Transverse colon (tissue), 4 donors: ENCODE data around the gene OSBPL3. TPM values are rescaled to one million over a fixed set of nuclear protein-coding genes. Genes with fewer than 3 reads are reported as not detected.

Source experiments
- DNase-seq: peaks from one replicate; pipeline ENCODE4 v3.0.0-alpha.2; 2019
- H3K27ac ChIP-seq, 4 donors: fragments of 200-600 bp; sonication (generic); 2 replicates each; pipeline ENCODE4 v1.5.1; 2016 to 2018; ENCODE audit warnings: inconsistent platforms in 4 of 4
- H3K27me3 ChIP-seq: fragments of 200-600 bp; sonication (generic); 2 replicates; pipeline ENCODE4 v1.5.1; 2017; ENCODE audit warnings: inconsistent platforms
- H3K36me3 ChIP-seq, 4 donors: fragments of 200-600 bp; sonication (generic); 2 replicates each; pipeline ENCODE4 v1.5.1; 2017 to 2019; ENCODE audit warnings: inconsistent platforms in 4 of 4
- H3K4me1 ChIP-seq, 4 donors: fragments of 200-600 bp; sonication (generic); 2 replicates each; pipeline ENCODE4 v1.5.1; 2017 to 2020; ENCODE audit warnings: inconsistent platforms in 4 of 4
- H3K4me3 ChIP-seq, 4 donors: fragments of 200-600 bp; sonication (generic); 1 replicate in 1 of 4; 2 replicates in 3 of 4; pipeline versions ENCODE4 v1.5.1 to v1.6.1; 2017 to 2019; ENCODE audit warnings: inconsistent platforms in 4 of 4
- H3K9me3 ChIP-seq, 2 donors: fragments of 200-600 bp; sonication (generic); 2 replicates each; pipeline ENCODE4 v1.5.1; 2017 to 2019; ENCODE audit warnings: inconsistent platforms in 2 of 2
- EP300 ChIP-seq: sonication (generic); formaldehyde crosslinking; IDR thresholded peaks from one replicate; pipeline ENCODE4 v1.6.1; 2017; ENCODE audit warnings: antibody characterized with exemption, low read depth
- POLR2A ChIP-seq: fragments of 450-650 bp; IDR thresholded peaks from one replicate; pipeline ENCODE4 v1.6.1; 2016; ENCODE audit warnings: antibody characterized with exemption, mild to moderate bottlenecking, moderate library complexity
- POLR2AphosphoS5 ChIP-seq, 3 donors: sonication (generic); formaldehyde crosslinking; IDR thresholded peaks; one replicate each; pipeline ENCODE4 v1.6.1; 2016; ENCODE audit warnings: antibody characterized with exemption in 3 of 3
- WGBS, 2 donors: methylation state at CpG; one replicate each; pipeline ENCODE4 v1.1.5; 2018; ENCODE audit warnings: low coverage in 1 of 2; 5-methylcytosine and 5-hydroxymethylcytosine counted together
- in situ Hi-C, 4 donors: fragments of 200-750 bp; cut with MboI; loops; one replicate each; pipeline versions ENCODE4 v1.15.0 to v1.15.1; 2017; ENCODE audit warnings: low sequenced_read_pairs in 3 of 4, low pct_ligation_motif_present in 1 of 4, low pct_unique_long_range_greater_than_20kb in 1 of 4
- intact Hi-C: fragments of 100-400 bp; cut with DNase I; formaldehyde crosslinking; loops from one replicate; pipeline ENCODE4 v1.15.1; 2023; ENCODE audit warnings: low total_unique reads
- total RNA-seq, 4 donors: library from RNA; depleted of rRNA; stranded (reverse); fragments of >200 nt; gene quantifications; one replicate each; pipeline ENCODE4 v1.1.0, GENCODE V29; 2016
- TF ChIP-seq, protein P1 (sequence below), 5 experiments: fragments of 200-600 bp in 3 of 5; fragments of 450-650 bp in 2 of 5; sonication (generic) in 3 of 5; IDR thresholded peaks; 1 replicate in 2 of 5; 2 replicates in 3 of 5; pipeline ENCODE4 v1.5.1; 2016 to 2017; ENCODE audit warnings: antibody characterized with exemption in 5 of 5, inconsistent platforms in 3 of 5, mild to moderate bottlenecking in 2 of 5, moderate library complexity in 1 of 5

The OSBPL3 gene
- total RNA-seq, 4 donors from 2014 or later = 6.7 to 20.6 (median 8.0) TPM

DNA sequence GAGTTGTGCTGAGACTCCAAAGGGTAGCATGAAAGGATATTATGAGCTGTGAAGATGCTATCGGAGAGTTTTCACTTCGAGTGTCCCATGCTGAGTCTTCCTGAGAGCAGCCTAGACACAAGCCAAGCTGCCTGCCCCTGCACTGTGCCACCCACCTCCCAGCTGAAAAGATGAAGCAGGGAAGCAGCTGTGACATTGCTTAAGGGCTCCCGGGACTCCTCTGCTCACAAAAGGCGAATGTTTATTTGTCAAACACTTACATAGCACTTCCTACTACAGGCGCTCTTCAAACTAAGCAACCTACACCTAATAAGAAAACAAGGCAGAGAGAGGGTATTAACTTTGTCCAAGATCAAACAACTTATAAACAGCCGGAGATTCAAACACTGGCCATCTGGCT is 95.6 kb downstream of the OSBPL3 start:
- H3K4me3 ChIP-seq = no peak overlapping the region
- H3K4me1 ChIP-seq = peaks cover 0 to 5% (median 2%) of the 10 kb centered on the region in 4 donors
- WGBS, 2 donors = 69 to 89% methylated on average over 4 to 6 of the region's 6 CpGs
- intact Hi-C loops (no loop called here), in situ Hi-C loops (no loop called here)
- no peak for DNase-seq
- TF ChIP-seq EP300 (no peak), POLR2A (no peak), POLR2AphosphoS5 (IDR thresholded peaks at IDR 0.05) (no peak)
- no peak overlapping the region for H3K27ac ChIP-seq
- H3K36me3 ChIP-seq = no peaks in the 10 kb centered on the region
- H3K27me3 ChIP-seq = no peaks in the 10 kb centered on the region
- H3K9me3 ChIP-seq = no peaks in the 10 kb centered on the region

DNA sequence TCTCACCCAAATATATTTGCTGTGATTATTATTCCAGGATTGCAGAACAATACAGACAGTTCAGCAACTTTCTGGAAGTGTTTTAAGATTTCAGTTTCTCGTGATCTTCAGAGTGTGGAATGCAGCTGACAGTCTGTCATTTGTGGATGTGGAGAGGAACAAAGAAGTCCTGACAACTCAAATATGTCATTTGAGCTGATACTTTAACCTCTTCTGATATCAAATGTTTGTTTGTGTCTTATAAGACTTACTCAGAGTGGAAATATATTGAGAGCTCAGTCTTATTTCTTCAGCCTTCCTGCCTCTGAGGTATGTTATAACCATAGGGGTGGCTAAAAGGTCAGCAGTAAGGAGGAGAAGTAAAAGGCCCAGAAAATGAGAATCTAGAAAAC is 96.4 kb downstream of the OSBPL3 start:
- H3K9me3 ChIP-seq = no peaks in the 10 kb centered on the region
- 83 to 90% methylated on average over 1 of the region's 1 CpG for WGBS, 2 donors
- no peak overlapping the region for H3K4me3 ChIP-seq
- peaks cover 0 to 5% (median 2%) of the 10 kb centered on the region in 4 donors for H3K4me1 ChIP-seq
- H3K36me3 ChIP-seq = no peaks in the 10 kb centered on the region
- no peak for DNase-seq
- H3K27ac ChIP-seq = no peak overlapping the region
- intact Hi-C loops (no loop called here), in situ Hi-C loops (no loop called here)
- no peak for TF ChIP-seq POLR2A
- no peaks in the 10 kb centered on the region for H3K27me3 ChIP-seq

DNA sequence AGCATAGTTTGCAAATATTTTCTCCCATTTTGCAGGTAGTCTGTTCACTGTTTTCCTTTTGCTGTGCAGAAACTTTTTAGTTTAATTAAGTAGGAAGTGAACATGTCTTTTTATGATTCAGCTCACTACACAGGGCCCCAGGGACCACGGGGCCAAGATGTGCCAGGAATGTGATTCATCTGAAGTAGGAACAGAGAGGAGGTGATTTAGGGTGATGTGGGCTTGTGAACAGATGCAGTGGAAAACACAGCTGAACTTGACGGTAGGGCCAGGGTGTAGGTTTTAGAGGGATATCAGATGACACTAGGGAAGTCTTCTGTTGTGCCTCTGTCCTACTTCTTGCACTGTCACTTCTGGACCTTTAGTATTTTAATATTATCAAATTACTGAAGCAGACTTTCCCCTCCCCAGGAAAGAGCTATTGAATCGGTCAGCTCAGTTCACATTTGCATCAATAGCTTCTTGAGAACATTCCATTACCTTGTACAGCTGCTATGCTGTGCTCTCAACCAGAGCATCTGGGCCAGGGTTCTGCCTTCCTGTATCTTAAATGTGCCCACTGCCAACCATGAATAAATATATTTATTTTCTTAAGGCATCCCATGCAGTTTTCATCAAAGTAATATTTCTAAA is 96.9 kb downstream of the OSBPL3 start:
- H3K36me3 ChIP-seq = no peaks in the 10 kb centered on the region
- TF ChIP-seq, protein P1, sequence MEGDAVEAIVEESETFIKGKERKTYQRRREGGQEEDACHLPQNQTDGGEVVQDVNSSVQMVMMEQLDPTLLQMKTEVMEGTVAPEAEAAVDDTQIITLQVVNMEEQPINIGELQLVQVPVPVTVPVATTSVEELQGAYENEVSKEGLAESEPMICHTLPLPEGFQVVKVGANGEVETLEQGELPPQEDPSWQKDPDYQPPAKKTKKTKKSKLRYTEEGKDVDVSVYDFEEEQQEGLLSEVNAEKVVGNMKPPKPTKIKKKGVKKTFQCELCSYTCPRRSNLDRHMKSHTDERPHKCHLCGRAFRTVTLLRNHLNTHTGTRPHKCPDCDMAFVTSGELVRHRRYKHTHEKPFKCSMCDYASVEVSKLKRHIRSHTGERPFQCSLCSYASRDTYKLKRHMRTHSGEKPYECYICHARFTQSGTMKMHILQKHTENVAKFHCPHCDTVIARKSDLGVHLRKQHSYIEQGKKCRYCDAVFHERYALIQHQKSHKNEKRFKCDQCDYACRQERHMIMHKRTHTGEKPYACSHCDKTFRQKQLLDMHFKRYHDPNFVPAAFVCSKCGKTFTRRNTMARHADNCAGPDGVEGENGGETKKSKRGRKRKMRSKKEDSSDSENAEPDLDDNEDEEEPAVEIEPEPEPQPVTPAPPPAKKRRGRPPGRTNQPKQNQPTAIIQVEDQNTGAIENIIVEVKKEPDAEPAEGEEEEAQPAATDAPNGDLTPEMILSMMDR (IDR thresholded peaks at IDR 0.05) = no peak
- TF ChIP-seq EP300 (no peak), POLR2A (no peak), POLR2AphosphoS5 (IDR thresholded peaks at IDR 0.05) (no peak)
- 40 to 63% methylated on average over 3 of the region's 3 CpGs for WGBS, 2 donors
- no peak overlapping the region for H3K4me3 ChIP-seq
- intact Hi-C loops (no loop called here), in situ Hi-C loops (no loop called here)
- no peaks in the 10 kb centered on the region for H3K9me3 ChIP-seq
- H3K4me1 ChIP-seq = peaks cover 0 to 5% (median 2%) of the 10 kb centered on the region in 4 donors
- no peak for DNase-seq
- no peak overlapping the region for H3K27ac ChIP-seq
- H3K27me3 ChIP-seq = no peaks in the 10 kb centered on the region

DNA sequence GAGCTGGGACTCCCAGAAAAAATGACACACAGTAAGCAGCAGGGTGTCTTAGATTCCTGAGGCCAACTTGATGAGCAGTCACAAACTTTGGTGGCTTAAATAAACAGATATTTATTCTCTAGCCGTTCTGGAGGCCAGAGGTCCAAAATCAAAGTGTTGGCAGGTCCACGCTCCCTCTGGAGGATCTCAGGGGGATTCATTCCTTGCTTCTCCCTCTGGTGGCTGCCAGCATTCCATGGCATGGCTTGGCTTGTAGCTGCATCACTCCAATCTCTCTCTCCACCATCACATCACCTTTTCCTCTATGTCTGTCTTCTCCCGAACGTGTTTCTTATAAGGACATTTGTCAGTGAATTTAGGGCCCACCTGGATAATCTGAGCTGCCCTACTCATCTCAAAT is 98.4 kb downstream of the OSBPL3 start:
- no peaks in the 10 kb centered on the region for H3K36me3 ChIP-seq
- intact Hi-C loops (no loop called here), in situ Hi-C loops (no loop called here)
- no peaks in the 10 kb centered on the region for H3K9me3 ChIP-seq
- no peak for DNase-seq
- peaks cover 0 to 5% (median 2%) of the 10 kb centered on the region in 4 donors for H3K4me1 ChIP-seq
- H3K4me3 ChIP-seq = no peak overlapping the region
- no peaks in the 10 kb centered on the region for H3K27me3 ChIP-seq
- H3K27ac ChIP-seq = no peak overlapping the region
- TF ChIP-seq POLR2A (no peak), POLR2AphosphoS5 (IDR thresholded peaks at IDR 0.05) (no peak), EP300 (no peak)
- TF ChIP-seq, protein P1 (IDR thresholded peaks at IDR 0.05) = no peak
- 87 to 100% methylated on average over 2 to 4 of the region's 4 CpGs for WGBS, 2 donors

DNA sequence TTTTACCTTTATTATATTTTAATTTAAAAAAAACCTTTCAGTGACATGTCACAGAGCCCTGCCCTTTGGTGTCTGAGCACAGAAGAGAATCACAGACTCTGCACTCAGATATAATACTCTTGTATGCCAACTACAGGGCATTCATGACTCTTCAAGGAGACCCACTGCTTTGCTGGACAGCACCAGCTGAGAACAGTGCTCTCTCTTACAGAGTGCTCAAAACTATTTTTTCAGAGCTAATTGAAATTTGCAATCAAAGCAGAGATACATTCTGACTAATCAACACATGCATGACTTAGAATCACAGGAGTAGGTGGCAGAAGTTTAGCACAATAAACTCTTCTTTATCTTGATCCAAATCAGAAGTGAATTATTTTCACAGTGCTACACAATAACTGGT is 99.1 kb downstream of the OSBPL3 start:
- Histone ChIP-seq H3K4me3 (no peak overlapping the region), H3K4me1 (peaks cover 0 to 5% (median 2%) of the 10 kb centered on the region in 4 donors), H3K9me3 (no peaks in the 10 kb centered on the region), H3K27me3 (no peaks in the 10 kb centered on the region), H3K36me3 (no peaks in the 10 kb centered on the region), H3K27ac (no peak overlapping the region)
- in situ Hi-C loops = no loop called here
- TF ChIP-seq EP300 (no peak), POLR2A (no peak), POLR2AphosphoS5 (IDR thresholded peaks at IDR 0.05) (no peak)
- TF ChIP-seq, protein P1 (IDR thresholded peaks at IDR 0.05) = no peak
- intact Hi-C loops = no loop called here
- no peak for DNase-seq
